HepG2 (cell line): ENCODE results near the gene ZNF568. TPM values are rescaled to one million over a fixed set of nuclear protein-coding genes. Genes with fewer than 3 reads are reported as not detected.

Experiments
- BCL3 ChIP-seq: sonication (generic); formaldehyde crosslinking; IDR thresholded peaks from 2 replicates; pipeline ENCODE4 v1.5.1; 2020; ENCODE audit warnings: mild to moderate bottlenecking, missing genetic modification reagents, moderate library complexity
- ELF3 ChIP-seq: IDR thresholded peaks from 2 replicates; pipeline ENCODE4 v1.6.1; 2016; ENCODE audit warnings: missing genetic modification reagents, missing compliant biosample characterization
- MAF1 ChIP-seq: sonication (generic); formaldehyde crosslinking; IDR thresholded peaks from 2 replicates; pipeline ENCODE4 v1.5.0; 2020; ENCODE audit warnings: missing genetic modification reagents, borderline replicate concordance
- MAFG ChIP-seq: sonication (generic); formaldehyde crosslinking; IDR thresholded peaks from 2 replicates; pipeline ENCODE4 v1.5.1; 2020; ENCODE audit warnings: mild to moderate bottlenecking, missing genetic modification reagents
- MBD4 ChIP-seq: IDR thresholded peaks from 2 replicates; pipeline ENCODE4 v1.6.1; 2012; ENCODE audit warnings: low read length, inconsistent platforms, borderline replicate concordance
- MED1 ChIP-seq: sonication (generic); formaldehyde crosslinking; IDR thresholded peaks from 2 replicates; pipeline ENCODE4 v1.4.0; 2020; ENCODE audit warnings: missing genetic modification reagents
- MXD4 ChIP-seq: IDR thresholded peaks from 2 replicates; pipeline ENCODE4 v1.6.1; 2016; ENCODE audit warnings: mild to moderate bottlenecking, missing biosample characterization, missing genetic modification reagents
- PAF1 ChIP-seq: IDR thresholded peaks from 2 replicates; pipeline ENCODE4 v1.6.1; 2016; ENCODE audit warnings: missing genetic modification reagents, missing compliant biosample characterization
- RFXAP ChIP-seq: sonication (generic); formaldehyde crosslinking; IDR thresholded peaks from 2 replicates; pipeline ENCODE4 v1.4.0; 2020; ENCODE audit warnings: missing genetic modification reagents, borderline replicate concordance
- TAF1 ChIP-seq: sonication (generic); formaldehyde crosslinking; IDR thresholded peaks from 2 replicates; pipeline ENCODE4 v1.4.0; 2020; ENCODE audit warnings: missing genetic modification reagents
- TMF1 ChIP-seq: sonication (generic); formaldehyde crosslinking; IDR thresholded peaks from 2 replicates; pipeline ENCODE4 v1.8.1; 2022; ENCODE audit warnings: low read depth, missing genetic modification reagents
- ZNF101 ChIP-seq: sonication (generic); formaldehyde crosslinking; IDR thresholded peaks from 2 replicates; pipeline ENCODE4 v1.4.0; 2020; ENCODE audit warnings: mild to moderate bottlenecking, low read depth, missing genetic modification reagents, borderline replicate concordance
- ZNF354B ChIP-seq: sonication (generic); formaldehyde crosslinking; IDR thresholded peaks from 2 replicates; pipeline ENCODE4 v1.8.0; 2022; ENCODE audit warnings: mild to moderate bottlenecking, missing genetic modification reagents
- ZNF563 ChIP-seq: sonication (generic); formaldehyde crosslinking; IDR thresholded peaks from 2 replicates; pipeline ENCODE4 v1.8.0; 2022; ENCODE audit warnings: mild to moderate bottlenecking, moderate library complexity, missing genetic modification reagents
- ZNF652 ChIP-seq: IDR thresholded peaks from 2 replicates; pipeline ENCODE4 v1.6.1; 2016; ENCODE audit warnings: low read depth, borderline replicate concordance
- ZNF891 ChIP-seq: sonication (generic); formaldehyde crosslinking; IDR thresholded peaks from 2 replicates; pipeline ENCODE4 v1.5.0; 2020; ENCODE audit warnings: mild to moderate bottlenecking, missing genetic modification reagents
- ZXDC ChIP-seq: sonication (generic); formaldehyde crosslinking; IDR thresholded peaks from 2 replicates; pipeline ENCODE4 v1.5.0; 2020; ENCODE audit warnings: mild to moderate bottlenecking, missing genetic modification reagents
- polyA plus RNA-seq, 8 experiments: library from polyadenylated mRNA; depleted of rRNA in 3 of 8; stranded (reverse) in 7 of 8; unstranded in 1 of 8; fragments of >200 nt; fragmentation: Illumina TruSeq in 4 of 8; extraction: Trizol in 4 of 8; gene quantifications; 2 replicates each; pipeline versions ENCODE4 v1.2.1 to v1.2.3, GENCODE V29; 2011 to 2016; ENCODE audit warnings: low read depth in 4 of 8, missing spikeins in 1 of 8, mixed read lengths in 1 of 8; ENCODE audit not compliant: insufficient read depth in 1 of 8
- total RNA-seq, 5 experiments: library from RNA; depleted of rRNA; stranded (reverse); fragments of >200 nt; fragmentation: Illumina TruSeq; extraction: Trizol; gene quantifications; 2 replicates each; pipeline ENCODE4 v1.2.3, GENCODE V29; 2016; ENCODE audit warnings: low read depth in 1 of 5
- TF ChIP-seq, protein P1 (sequence below): IDR thresholded peaks from 2 replicates; pipeline ENCODE4 v1.6.1; 2012; ENCODE audit warnings: low read length, improper control_type of control experiment
- TF ChIP-seq, protein P2 (sequence below): sonication (generic); formaldehyde crosslinking; IDR thresholded peaks from 2 replicates; pipeline ENCODE4 v1.4.0; 2020; ENCODE audit warnings: low read depth, missing genetic modification reagents

The ZNF568 gene
- total and polyA plus RNA-seq, 2 of the 13 experiments (the other 11 are each of a cell fraction or from before 2014, with no cell fraction given): 0.15 to 1.00 TPM

- TF ChIP-seq, protein P1, sequence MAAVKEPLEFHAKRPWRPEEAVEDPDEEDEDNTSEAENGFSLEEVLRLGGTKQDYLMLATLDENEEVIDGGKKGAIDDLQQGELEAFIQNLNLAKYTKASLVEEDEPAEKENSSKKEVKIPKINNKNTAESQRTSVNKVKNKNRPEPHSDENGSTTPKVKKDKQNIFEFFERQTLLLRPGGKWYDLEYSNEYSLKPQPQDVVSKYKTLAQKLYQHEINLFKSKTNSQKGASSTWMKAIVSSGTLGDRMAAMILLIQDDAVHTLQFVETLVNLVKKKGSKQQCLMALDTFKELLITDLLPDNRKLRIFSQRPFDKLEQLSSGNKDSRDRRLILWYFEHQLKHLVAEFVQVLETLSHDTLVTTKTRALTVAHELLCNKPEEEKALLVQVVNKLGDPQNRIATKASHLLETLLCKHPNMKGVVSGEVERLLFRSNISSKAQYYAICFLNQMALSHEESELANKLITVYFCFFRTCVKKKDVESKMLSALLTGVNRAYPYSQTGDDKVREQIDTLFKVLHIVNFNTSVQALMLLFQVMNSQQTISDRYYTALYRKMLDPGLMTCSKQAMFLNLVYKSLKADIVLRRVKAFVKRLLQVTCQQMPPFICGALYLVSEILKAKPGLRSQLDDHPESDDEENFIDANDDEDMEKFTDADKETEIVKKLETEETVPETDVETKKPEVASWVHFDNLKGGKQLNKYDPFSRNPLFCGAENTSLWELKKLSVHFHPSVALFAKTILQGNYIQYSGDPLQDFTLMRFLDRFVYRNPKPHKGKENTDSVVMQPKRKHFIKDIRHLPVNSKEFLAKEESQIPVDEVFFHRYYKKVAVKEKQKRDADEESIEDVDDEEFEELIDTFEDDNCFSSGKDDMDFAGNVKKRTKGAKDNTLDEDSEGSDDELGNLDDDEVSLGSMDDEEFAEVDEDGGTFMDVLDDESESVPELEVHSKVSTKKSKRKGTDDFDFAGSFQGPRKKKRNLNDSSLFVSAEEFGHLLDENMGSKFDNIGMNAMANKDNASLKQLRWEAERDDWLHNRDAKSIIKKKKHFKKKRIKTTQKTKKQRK: no peak
- TF ChIP-seq MAF1 (no peak), PAF1 (CRISPR knock-in tag) (no peak), ZNF101 (no peak), ZNF354B (no peak), ZXDC (CRISPR knock-in tag) (no peak), MXD4 (no peak), ELF3 (CRISPR knock-in tag) (no peak), TAF1 (CRISPR knock-in tag) (no peak), TMF1 (CRISPR knock-in tag) (no peak), RFXAP (CRISPR knock-in tag) (0 out of 2 replicates have a peak, but pooled peaks have one; percentile 25), MED1 (CRISPR knock-in tag) (no peak), ZNF891 (CRISPR knock-in tag) (no peak), MAFG (CRISPR knock-in tag) (no peak), ZNF563 (CRISPR knock-in tag) (0 out of 2 replicates have a peak, but pooled peaks have one; percentile 35), MBD4 (no peak), BCL3 (CRISPR knock-in tag) (peak; percentile 38; the same call in 1 of the 2 replicates), ZNF652 (no peak)
- TF ChIP-seq, protein P2, sequence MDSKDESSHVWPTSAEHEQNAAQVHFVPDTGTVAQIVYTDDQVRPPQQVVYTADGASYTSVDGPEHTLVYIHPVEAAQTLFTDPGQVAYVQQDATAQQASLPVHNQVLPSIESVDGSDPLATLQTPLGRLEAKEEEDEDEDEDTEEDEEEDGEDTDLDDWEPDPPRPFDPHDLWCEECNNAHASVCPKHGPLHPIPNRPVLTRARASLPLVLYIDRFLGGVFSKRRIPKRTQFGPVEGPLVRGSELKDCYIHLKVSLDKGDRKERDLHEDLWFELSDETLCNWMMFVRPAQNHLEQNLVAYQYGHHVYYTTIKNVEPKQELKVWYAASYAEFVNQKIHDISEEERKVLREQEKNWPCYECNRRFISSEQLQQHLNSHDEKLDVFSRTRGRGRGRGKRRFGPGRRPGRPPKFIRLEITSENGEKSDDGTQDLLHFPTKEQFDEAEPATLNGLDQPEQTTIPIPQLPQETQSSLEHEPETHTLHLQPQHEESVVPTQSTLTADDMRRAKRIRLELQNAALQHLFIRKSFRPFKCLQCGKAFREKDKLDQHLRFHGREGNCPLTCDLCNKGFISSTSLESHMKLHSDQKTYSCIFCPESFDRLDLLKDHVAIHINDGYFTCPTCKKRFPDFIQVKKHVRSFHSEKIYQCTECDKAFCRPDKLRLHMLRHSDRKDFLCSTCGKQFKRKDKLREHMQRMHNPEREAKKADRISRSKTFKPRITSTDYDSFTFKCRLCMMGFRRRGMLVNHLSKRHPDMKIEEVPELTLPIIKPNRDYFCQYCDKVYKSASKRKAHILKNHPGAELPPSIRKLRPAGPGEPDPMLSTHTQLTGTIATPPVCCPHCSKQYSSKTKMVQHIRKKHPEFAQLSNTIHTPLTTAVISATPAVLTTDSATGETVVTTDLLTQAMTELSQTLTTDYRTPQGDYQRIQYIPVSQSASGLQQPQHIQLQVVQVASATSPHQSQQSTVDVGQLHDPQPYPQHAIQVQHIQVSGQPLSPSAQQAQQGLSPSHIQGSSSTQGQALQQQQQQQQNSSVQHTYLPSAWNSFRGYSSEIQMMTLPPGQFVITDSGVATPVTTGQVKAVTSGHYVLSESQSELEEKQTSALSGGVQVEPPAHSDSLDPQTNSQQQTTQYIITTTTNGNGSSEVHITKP (CRISPR knock-in tag): no peak
Observed at GRCh38 chr19:36915992-36916830, at the start of gene ZNF568, which contains the start of gene ZNF829 (continued).
